DMS 273 (cell line): ENCODE measurements around the gene LHFPL5.

Source experiments
- DNase-seq: peaks from one replicate; lab custom pipeline; 2025; ENCODE audit not compliant: unreplicated experiment; lab: John Stamatoyannopoulos, UW

The LHFPL5 gene

GRCh38 chr6:35850208-35850607 lies 45.1 kb downstream of the LHFPL5 start:
- DNase-seq = no peak

GRCh38 chr6:35852994-35853393 lies 47.8 kb downstream of the LHFPL5 start:
- DNase-seq = no peak

GRCh38 chr6:35856250-35856649 lies 51.1 kb downstream of the LHFPL5 start:
- DNase-seq = no peak

GRCh38 chr6:35857853-35858252 lies 52.7 kb downstream of the LHFPL5 start:
- no peak for DNase-seq

GRCh38 chr6:35859367-35859766 lies 54.2 kb downstream of the LHFPL5 start:
- no peak for DNase-seq
